Testis (tissue), 3 donors: Measurements from ENCODE around the gene FUT8. TPM values are rescaled to one million over a fixed set of nuclear protein-coding genes. Genes with fewer than 3 reads are reported as not detected.
"Not testable (repeated sequence)": the region's sequence is repeated elsewhere in the genome, so short reads cannot be mapped to it uniquely, and the experiment has no call there.

Experiments
- DNase-seq: peaks from one replicate; pipeline ENCODE4 v3.0.0-alpha.2; 2019
- H3K27ac ChIP-seq, 2 donors: fragments of 200-600 bp; sonication (generic); one replicate each; pipeline ENCODE4 v1.5.1; 2019
- H3K27me3 ChIP-seq: fragments of 200-600 bp; sonication (generic); one replicate; pipeline ENCODE4 v1.5.1; 2019
- H3K36me3 ChIP-seq: fragments of 200-600 bp; sonication (generic); one replicate; pipeline ENCODE4 v1.5.1; 2017; ENCODE audit warnings: low read depth; ENCODE audit errors: missing control alignments
- H3K4me1 ChIP-seq: fragments of 200-600 bp; sonication (generic); one replicate; pipeline ENCODE4 v1.5.1; 2019
- H3K4me3 ChIP-seq, 2 donors: fragments of 200-600 bp; sonication (generic); one replicate each; pipeline ENCODE4 v1.5.1; 2017 to 2019
- H3K9me3 ChIP-seq: fragments of 200-600 bp; sonication (generic); one replicate; pipeline ENCODE4 v1.5.1; 2017
- CTCF ChIP-seq, 3 experiments: fragments of 450-650 bp in 2 of 3; fragments of 200-600 bp in 1 of 3; sonication (generic) in 1 of 3; IDR thresholded peaks; one replicate each; pipeline ENCODE4 v1.5.1; 2016 to 2019; ENCODE audit warnings: antibody characterized with exemption in 3 of 3, mild to moderate bottlenecking in 2 of 3, moderate library complexity in 1 of 3
- POLR2A ChIP-seq: fragments of 450-650 bp; IDR thresholded peaks from one replicate; pipeline ENCODE4 v1.6.1; 2017; ENCODE audit warnings: antibody characterized with exemption, mild to moderate bottlenecking, moderate library complexity
- WGBS, 2 donors: methylation state at CpG; one replicate each; pipeline ENCODE4 v1.1.5; 2018; 5-methylcytosine and 5-hydroxymethylcytosine counted together
- intact Hi-C: fragments of 100-400 bp; cut with DNase I; formaldehyde crosslinking; loops from one replicate; pipeline ENCODE4 v1.15.1; 2023; ENCODE audit warnings: low total_unique reads
- polyA plus RNA-seq: library from polyadenylated mRNA; stranded (reverse); fragments of 350-450 nt; fragmentation: Illumina TruSeq; extraction: RNeasy Lipid Tissue Mini Kit (QIAGEN cat#74804); gene quantifications from one replicate; pipeline ENCODE4 v1.2.3, GENCODE V29; 2014; ENCODE audit warnings: low read depth, low replicate concordance; ENCODE audit not compliant: insufficient read depth
- total RNA-seq, 2 donors: library from RNA; depleted of rRNA; stranded (reverse); fragments of >200 nt; gene quantifications; one replicate each; pipeline ENCODE4 v1.2.3, GENCODE V29; 2016

The FUT8 gene
- total and polyA plus RNA-seq, 3 donors from 2014 or later = 47.1 to 68.3 (median 58.7) TPM

- TF ChIP-seq POLR2A (no peak), CTCF (IDR thresholded peaks at IDR 0.05) (no peak)
- H3K27me3 ChIP-seq = no peaks in the 10 kb centered on the region
- no peaks in the 10 kb centered on the region for H3K36me3 ChIP-seq
- no peak for DNase-seq
- no peak overlapping the region for H3K27ac ChIP-seq
- intact Hi-C loops = no loop called here
- no peaks in the 10 kb centered on the region for H3K4me1 ChIP-seq
- H3K9me3 ChIP-seq = no peaks in the 10 kb centered on the region
- no peak overlapping the region for H3K4me3 ChIP-seq
Measured at GRCh38 chr14:65689070-65689469, 276.5 kb downstream of the FUT8 start.

GRCh38 chr14:65692566-65692965 lies 280.0 kb downstream of the FUT8 start:
- whole genome bisulfite sequencing, 2 donors = 77 to 98% methylated on average over 6 to 21 of the region's 31 CpGs
- H3K4me1 ChIP-seq, DNase-seq, H3K4me3 ChIP-seq, H3K27ac ChIP-seq, intact Hi-C loops, H3K27me3 ChIP-seq, H3K9me3 ChIP-seq, H3K36me3 ChIP-seq: not testable (repeated sequence)

DNA sequence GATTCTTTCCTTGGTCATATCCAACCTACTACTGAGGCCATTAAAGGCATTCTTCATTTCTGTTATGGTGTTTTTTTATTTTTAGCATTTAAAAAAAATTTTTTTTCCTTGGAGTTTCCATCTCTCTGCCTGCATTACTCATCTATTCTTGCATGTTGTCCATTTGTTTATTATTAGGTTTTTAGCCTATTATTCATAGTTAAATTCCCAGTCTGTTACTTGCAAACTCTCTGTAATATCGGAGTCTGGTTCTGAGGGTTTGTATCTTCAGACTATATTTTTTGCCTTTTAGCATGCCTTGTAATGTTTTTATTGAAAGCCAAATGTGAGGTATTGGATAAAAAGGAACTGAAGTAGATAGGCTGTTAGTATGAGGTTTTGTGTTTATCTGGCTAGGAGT lies 284.3 kb downstream of the FUT8 start:
- no peak for DNase-seq
- intact Hi-C loops = no loop called here
- H3K27ac ChIP-seq = no peak overlapping the region
- no peaks in the 10 kb centered on the region for H3K27me3 ChIP-seq
- TF ChIP-seq CTCF (IDR thresholded peaks at IDR 0.05) (no peak), POLR2A (no peak)
- no peaks in the 10 kb centered on the region for H3K4me1 ChIP-seq
- 93 to 94% methylated on average over 1 of the region's 1 CpG for WGBS, 2 donors
- no peaks in the 10 kb centered on the region for H3K9me3 ChIP-seq
- H3K36me3 ChIP-seq = no peaks in the 10 kb centered on the region
- H3K4me3 ChIP-seq = no peak overlapping the region

- 57 to 63% methylated on average over 3 of the region's 3 CpGs for WGBS, 2 donors
- TF ChIP-seq CTCF (IDR thresholded peaks at IDR 0.05) = no peak
- no peak for TF ChIP-seq POLR2A
- Histone ChIP-seq H3K4me1 (peaks cover 5% of the 10 kb centered on the region), H3K9me3 (no peaks in the 10 kb centered on the region), H3K36me3 (no peaks in the 10 kb centered on the region), H3K27ac (no peak overlapping the region), H3K4me3 (no peak overlapping the region), H3K27me3 (no peaks in the 10 kb centered on the region)
- intact Hi-C loops = no loop called here
- DNase-seq = no peak
Measured at GRCh38 chr14:65703521-65703920, 291.0 kb downstream of the FUT8 start.

DNA sequence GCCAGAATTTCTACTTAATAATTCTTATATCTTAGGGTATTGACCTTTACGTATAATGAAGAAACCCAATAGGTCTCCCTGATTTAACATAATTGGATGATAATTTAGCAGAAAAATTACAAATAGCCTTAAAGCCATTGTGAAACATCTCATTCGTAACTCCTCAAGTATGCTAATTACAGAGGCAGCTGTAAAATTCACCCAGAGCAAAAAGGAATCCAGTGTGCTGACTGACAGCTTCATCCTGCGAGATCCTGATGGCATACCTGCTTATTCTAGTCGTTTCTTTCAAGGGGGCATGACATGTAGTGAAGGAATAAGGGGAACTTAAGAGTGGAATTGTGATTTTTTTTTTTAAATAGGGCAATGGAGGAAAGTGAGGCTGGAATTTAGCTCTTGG lies 291.5 kb downstream of the FUT8 start:
- Histone ChIP-seq H3K9me3 (no peaks in the 10 kb centered on the region), H3K4me1 (peaks cover 5% of the 10 kb centered on the region), H3K27ac (no peak overlapping the region), H3K36me3 (no peaks in the 10 kb centered on the region), H3K4me3 (no peak overlapping the region), H3K27me3 (no peaks in the 10 kb centered on the region)
- DNase-seq = no peak
- intact Hi-C loops = no loop called here
- WGBS, 2 donors = 75% methylated on average over 4 of the region's 4 CpGs
- TF ChIP-seq POLR2A (no peak), CTCF (IDR thresholded peaks at IDR 0.05) (no peak)
